ENCODE data around the gene WNT9B. TPM values are rescaled to one million over a fixed set of nuclear protein-coding genes. Genes with fewer than 3 reads are reported as not detected.

WNT9B gene
- total and polyA plus RNA-seq, 2 experiments from 2014 or later: 0.17 TPM; not detected in 1

GRCh38 chr17:46888727-46889126 lies 37.3 kb downstream of the WNT9B start:
- H2AFZ ChIP-seq: no peak overlapping the region
- H3K36me3 ChIP-seq (ENCODE audit: insufficient read depth): no peaks in the 10 kb centered on the region
- no peaks in the 10 kb centered on the region for H3K9me2 ChIP-seq (ENCODE audit: insufficient read depth)
- no peak for DNase-seq (ENCODE audit: low spot score)
- no peaks in the 10 kb centered on the region for H3F3A ChIP-seq (replicated peaks; ENCODE audit: low read depth)
- no peaks in the 10 kb centered on the region for H3K27me3 ChIP-seq (ENCODE audit: insufficient read depth)
- H3K4me2 ChIP-seq: no peak overlapping the region
- no peaks in the 10 kb centered on the region for H3K36me3 Mint-ChIP-seq (ENCODE audit: low read depth)
- no peak overlapping the region for H3K4me3 Mint-ChIP-seq
- no peak for ATAC-seq
- H3K9me3 Mint-ChIP-seq: no peaks in the 10 kb centered on the region
- H3K4me1 ChIP-seq (ENCODE audit: insufficient read depth): no peaks in the 10 kb centered on the region
- peaks cover 3% of the 10 kb centered on the region; the same call in 1 of the 3 replicates for H3K4me1 Mint-ChIP-seq
- H3K79me2 ChIP-seq (replicated peaks; ENCODE audit: insufficient read depth): no peaks in the 10 kb centered on the region
- no peak overlapping the region for H3K27ac Mint-ChIP-seq
- no peaks in the 10 kb centered on the region; the same call in 1 of the 2 replicates for H4K20me1 ChIP-seq (replicated peaks; ENCODE audit: insufficient read depth)
- peaks cover 15% of the 10 kb centered on the region for H3K27me3 Mint-ChIP-seq (ENCODE audit: insufficient read depth, low read depth, poor library complexity)
- no peak overlapping the region for H3K4me3 ChIP-seq
- no peak overlapping the region for H3K27ac ChIP-seq (ENCODE audit: low read depth)
- TF ChIP-seq ZNF114 (CRISPR knock-in tag; IDR thresholded peaks at IDR 0.05) (no peak), STAT1 (IDR thresholded peaks at IDR 0.05; ENCODE audit: unreplicated experiment) (no peak), JUNB (IDR thresholded peaks at IDR 0.05; ENCODE audit: unreplicated experiment) (no peak)

DNA sequence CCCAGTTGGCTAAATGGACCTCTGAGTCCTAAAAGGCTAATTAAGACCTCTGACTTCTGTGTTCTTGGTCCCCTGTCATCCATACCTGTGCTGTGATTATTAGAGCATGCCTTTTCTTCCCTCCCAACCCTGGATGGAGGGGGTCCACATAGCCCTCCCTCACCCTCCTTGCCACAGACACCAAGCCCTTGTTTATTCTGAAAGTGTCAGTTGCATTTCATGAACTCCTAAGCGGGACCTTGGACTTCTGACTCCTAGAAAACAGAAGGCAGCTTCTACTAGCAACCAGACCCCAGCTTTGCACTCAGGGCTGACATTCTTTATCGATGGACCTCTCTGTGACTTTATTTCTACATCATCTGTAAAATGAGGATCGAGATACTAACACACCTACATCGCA lies 38.1 kb downstream of the WNT9B start:
- Mint-ChIP-seq H3K9me3 (no peaks in the 10 kb centered on the region), H3K4me3 (no peak overlapping the region), H3K36me3 (ENCODE audit: low read depth) (no peaks in the 10 kb centered on the region), H3K27me3 (ENCODE audit: insufficient read depth, low read depth, poor library complexity) (peaks cover 13% of the 10 kb centered on the region), H3K27ac (no peak overlapping the region), H3K4me1 (peaks cover 8% of the 10 kb centered on the region; the same call in 2 of the 3 replicates)
- Histone ChIP-seq H3K4me2 (no peak overlapping the region), H3K36me3 (ENCODE audit: insufficient read depth) (no peaks in the 10 kb centered on the region), H3F3A (replicated peaks; ENCODE audit: low read depth) (no peaks in the 10 kb centered on the region), H3K27me3 (ENCODE audit: insufficient read depth) (no peaks in the 10 kb centered on the region), H3K9me2 (ENCODE audit: insufficient read depth) (no peaks in the 10 kb centered on the region), H3K4me3 (no peak overlapping the region), H3K27ac (ENCODE audit: low read depth) (no peak overlapping the region), H4K20me1 (replicated peaks; ENCODE audit: insufficient read depth) (no peaks in the 10 kb centered on the region; the same call in 1 of the 2 replicates), H3K4me1 (ENCODE audit: insufficient read depth) (peaks cover 6% of the 10 kb centered on the region), H2AFZ (no peak overlapping the region), H3K79me2 (replicated peaks; ENCODE audit: insufficient read depth) (no peaks in the 10 kb centered on the region)
- TF ChIP-seq ZNF462 (CRISPR knock-in tag; IDR thresholded peaks at IDR 0.05) (no peak), EZH2 (IDR thresholded peaks at IDR 0.05; ENCODE audit: low read depth, unreplicated experiment) (no peak), NANOG (IDR thresholded peaks at IDR 0.05; ENCODE audit: borderline replicate concordance) (no peak), ZNF114 (CRISPR knock-in tag; IDR thresholded peaks at IDR 0.05) (no peak), ETS1 (IDR thresholded peaks at IDR 0.05) (no peak), JUNB (IDR thresholded peaks at IDR 0.05; ENCODE audit: unreplicated experiment) (no peak), ZNF331 (CRISPR knock-in tag; IDR thresholded peaks at IDR 0.05; ENCODE audit: low read depth) (no peak), POLR2AphosphoS5 (IDR thresholded peaks at IDR 0.05; ENCODE audit: low read depth) (no peak)
- TF ChIP-seq, protein P1, sequence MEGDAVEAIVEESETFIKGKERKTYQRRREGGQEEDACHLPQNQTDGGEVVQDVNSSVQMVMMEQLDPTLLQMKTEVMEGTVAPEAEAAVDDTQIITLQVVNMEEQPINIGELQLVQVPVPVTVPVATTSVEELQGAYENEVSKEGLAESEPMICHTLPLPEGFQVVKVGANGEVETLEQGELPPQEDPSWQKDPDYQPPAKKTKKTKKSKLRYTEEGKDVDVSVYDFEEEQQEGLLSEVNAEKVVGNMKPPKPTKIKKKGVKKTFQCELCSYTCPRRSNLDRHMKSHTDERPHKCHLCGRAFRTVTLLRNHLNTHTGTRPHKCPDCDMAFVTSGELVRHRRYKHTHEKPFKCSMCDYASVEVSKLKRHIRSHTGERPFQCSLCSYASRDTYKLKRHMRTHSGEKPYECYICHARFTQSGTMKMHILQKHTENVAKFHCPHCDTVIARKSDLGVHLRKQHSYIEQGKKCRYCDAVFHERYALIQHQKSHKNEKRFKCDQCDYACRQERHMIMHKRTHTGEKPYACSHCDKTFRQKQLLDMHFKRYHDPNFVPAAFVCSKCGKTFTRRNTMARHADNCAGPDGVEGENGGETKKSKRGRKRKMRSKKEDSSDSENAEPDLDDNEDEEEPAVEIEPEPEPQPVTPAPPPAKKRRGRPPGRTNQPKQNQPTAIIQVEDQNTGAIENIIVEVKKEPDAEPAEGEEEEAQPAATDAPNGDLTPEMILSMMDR (conservative IDR thresholded peaks at IDR 0.05; ENCODE audit: low read depth in 2 of 2): no peak
- ATAC-seq (no peak), DNase-seq (ENCODE audit: low spot score) (no peak)

Data from GM23338 (cell line).